Measurements from ENCODE around the gene ZNF385B.

ZNF385B gene

DNA sequence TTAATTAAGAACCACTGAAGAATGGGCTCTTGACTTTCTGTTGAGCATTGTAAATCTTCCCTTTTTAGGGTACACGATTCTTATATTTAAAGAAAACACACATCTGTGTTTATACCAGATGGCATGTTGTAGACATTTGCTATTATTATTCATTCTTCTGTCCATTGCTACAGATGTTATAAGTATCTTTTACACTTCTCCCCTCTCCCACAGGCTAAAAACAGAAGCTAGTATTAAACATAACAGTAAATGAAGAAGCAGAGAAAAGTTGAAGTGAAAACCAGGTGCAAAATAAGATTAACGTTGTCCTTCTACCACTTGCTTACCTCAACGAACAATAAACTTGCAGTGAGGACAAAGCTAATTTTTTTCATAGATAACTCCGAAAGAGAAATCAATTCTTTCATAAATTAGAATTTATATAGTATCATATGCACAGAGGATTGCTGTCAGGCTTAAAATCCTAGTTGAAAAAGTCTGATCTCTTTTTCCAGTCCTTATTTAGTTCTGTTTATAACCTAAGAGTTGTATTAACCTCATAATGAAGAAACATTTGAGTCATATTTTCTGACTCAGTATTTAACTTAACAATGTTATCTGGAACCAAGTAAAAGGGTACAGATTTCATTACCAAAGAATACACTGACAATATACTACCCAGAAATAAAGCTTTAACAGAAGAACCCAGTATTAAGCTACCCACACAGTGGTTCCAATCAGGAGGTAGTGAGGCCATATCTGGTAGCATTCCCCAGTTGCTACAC lies 16.4 kb upstream of the ZNF385B start (continued):
- TF ChIP-seq ZNF266 (tag by site-specific recombination; IDR thresholded peaks at IDR 0.05; ENCODE audit: low read depth) (no peak), ZNF10 (tag by site-specific recombination; IDR thresholded peaks at IDR 0.05) (no peak), WT1 (tag by site-specific recombination; IDR thresholded peaks at IDR 0.05) (no peak)
- TF ChIP-seq, protein P1, sequence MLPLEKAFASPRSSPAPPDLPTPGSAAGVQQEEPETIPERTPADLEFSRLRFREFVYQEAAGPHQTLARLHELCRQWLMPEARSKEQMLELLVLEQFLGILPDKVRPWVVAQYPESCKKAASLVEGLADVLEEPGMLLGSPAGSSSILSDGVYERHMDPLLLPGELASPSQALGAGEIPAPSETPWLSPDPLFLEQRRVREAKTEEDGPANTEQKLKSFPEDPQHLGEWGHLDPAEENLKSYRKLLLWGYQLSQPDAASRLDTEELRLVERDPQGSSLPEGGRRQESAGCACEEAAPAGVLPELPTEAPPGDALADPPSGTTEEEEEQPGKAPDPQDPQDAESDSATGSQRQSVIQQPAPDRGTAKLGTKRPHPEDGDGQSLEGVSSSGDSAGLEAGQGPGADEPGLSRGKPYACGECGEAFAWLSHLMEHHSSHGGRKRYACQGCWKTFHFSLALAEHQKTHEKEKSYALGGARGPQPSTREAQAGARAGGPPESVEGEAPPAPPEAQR (tag by site-specific recombination; IDR thresholded peaks at IDR 0.05), result no peak

DNA sequence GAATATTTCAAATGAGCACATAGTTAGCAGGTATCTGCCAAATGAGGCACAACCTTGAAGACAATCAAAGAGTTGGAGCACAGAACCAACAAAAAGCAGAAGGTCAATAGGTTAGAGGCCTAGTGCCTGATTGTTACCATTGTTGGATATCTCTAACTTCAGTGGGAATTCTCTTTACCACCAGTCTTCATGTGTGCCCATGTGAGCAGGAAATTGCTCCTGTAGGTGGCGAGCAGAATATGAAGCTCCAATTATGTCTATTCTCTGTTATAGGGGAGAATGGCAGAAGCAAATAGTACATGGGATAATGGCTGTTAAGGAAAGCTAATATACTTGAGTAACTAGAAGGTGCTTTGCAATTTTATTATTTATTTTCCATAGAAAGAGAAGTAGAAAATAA lies 14.9 kb upstream of the ZNF385B start:
- Histone ChIP-seq H3K36me3 (ENCODE audit: control insufficient read depth in 2 of 2, insufficient read depth in 1 of 2, low read length in 2 of 2) (no peaks in the 10 kb centered on the region), H3K4me3 (ENCODE audit: low read depth, low read length) (no peak overlapping the region), H3K9me3 (ENCODE audit: control insufficient read depth, insufficient read depth, low read depth, low read length) (no peaks in the 10 kb centered on the region), H3K4me1 (ENCODE audit: control insufficient read depth, insufficient read depth, low read length) (no peaks in the 10 kb centered on the region), H3K27ac (ENCODE audit: extremely low read depth, low read depth, low read length) (no peak overlapping the region)
- ChIA-PET POLR2A (no interaction called here), CTCF (no interaction called here)
- TF ChIP-seq, protein P2, sequence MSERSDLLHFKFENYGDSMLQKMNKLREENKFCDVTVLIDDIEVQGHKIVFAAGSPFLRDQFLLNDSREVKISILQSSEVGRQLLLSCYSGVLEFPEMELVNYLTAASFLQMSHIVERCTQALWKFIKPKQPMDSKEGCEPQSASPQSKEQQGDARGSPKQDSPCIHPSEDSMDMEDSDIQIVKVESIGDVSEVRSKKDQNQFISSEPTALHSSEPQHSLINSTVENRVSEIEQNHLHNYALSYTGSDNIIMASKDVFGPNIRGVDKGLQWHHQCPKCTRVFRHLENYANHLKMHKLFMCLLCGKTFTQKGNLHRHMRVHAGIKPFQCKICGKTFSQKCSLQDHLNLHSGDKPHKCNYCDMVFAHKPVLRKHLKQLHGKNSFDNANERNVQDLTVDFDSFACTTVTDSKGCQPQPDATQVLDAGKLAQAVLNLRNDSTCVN (tag by site-specific recombination; optimal IDR thresholded peaks at IDR 0.05), result no peak
- TF ChIP-seq KLF8 (tag by site-specific recombination; IDR thresholded peaks at IDR 0.05), result no peak
- TF ChIP-seq, protein P3, sequence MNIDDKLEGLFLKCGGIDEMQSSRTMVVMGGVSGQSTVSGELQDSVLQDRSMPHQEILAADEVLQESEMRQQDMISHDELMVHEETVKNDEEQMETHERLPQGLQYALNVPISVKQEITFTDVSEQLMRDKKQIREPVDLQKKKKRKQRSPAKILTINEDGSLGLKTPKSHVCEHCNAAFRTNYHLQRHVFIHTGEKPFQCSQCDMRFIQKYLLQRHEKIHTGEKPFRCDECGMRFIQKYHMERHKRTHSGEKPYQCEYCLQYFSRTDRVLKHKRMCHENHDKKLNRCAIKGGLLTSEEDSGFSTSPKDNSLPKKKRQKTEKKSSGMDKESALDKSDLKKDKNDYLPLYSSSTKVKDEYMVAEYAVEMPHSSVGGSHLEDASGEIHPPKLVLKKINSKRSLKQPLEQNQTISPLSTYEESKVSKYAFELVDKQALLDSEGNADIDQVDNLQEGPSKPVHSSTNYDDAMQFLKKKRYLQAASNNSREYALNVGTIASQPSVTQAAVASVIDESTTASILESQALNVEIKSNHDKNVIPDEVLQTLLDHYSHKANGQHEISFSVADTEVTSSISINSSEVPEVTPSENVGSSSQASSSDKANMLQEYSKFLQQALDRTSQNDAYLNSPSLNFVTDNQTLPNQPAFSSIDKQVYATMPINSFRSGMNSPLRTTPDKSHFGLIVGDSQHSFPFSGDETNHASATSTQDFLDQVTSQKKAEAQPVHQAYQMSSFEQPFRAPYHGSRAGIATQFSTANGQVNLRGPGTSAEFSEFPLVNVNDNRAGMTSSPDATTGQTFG (tag by site-specific recombination; IDR thresholded peaks at IDR 0.05; ENCODE audit: borderline replicate concordance), result no peak

DNA sequence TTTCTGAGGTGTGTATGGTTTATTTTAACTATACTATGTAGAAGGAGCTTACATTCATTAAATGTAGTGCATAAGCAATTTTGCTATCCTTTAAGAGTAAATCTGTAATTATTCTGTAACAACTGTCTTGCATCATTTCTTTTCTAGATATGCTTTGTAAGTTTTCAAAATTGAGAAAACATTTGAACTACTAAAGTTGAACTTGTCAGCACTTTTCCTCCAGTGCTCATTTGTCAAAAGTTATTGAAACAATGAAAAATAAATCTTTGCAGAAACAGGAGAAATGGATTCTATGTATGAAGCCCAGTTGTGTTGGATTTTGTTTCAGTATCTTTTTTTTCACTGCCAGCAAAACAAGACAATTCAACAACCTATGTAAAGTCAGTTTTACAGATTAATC lies 14.5 kb upstream of the ZNF385B start:
- no peak overlapping the region for H3K4me3 ChIP-seq (ENCODE audit: low read depth, low read length)
- no peaks in the 10 kb centered on the region for H3K4me1 ChIP-seq (ENCODE audit: control insufficient read depth, insufficient read depth, low read length)
- ChIA-PET POLR2A (no interaction called here), CTCF (interaction anchor here (0.8 kb wide), 1 partner anchor 10 kb away, joined by 4 read pairs; no protein-coding TSS in a partner anchor)
- H3K36me3 ChIP-seq (ENCODE audit: control insufficient read depth in 2 of 2, insufficient read depth in 1 of 2, low read length in 2 of 2), result no peaks in the 10 kb centered on the region
- H3K27ac ChIP-seq (ENCODE audit: extremely low read depth, low read depth, low read length), result no peak overlapping the region
- H3K9me3 ChIP-seq (ENCODE audit: control insufficient read depth, insufficient read depth, low read depth, low read length), result no peaks in the 10 kb centered on the region
- TF ChIP-seq ZNF433 (tag by site-specific recombination; IDR thresholded peaks at IDR 0.05; ENCODE audit: low read depth) (no peak), ZNF561 (tag by site-specific recombination; IDR thresholded peaks at IDR 0.05; ENCODE audit: borderline replicate concordance) (no peak), SCRT1 (tag by site-specific recombination; IDR thresholded peaks at IDR 0.05; ENCODE audit: borderline replicate concordance) (no peak), ZNF211 (tag by site-specific recombination; IDR thresholded peaks at IDR 0.05; ENCODE audit: low read depth) (no peak), ZNF791 (tag by site-specific recombination; IDR thresholded peaks at IDR 0.05) (no peak), ZNF155 (tag by site-specific recombination; IDR thresholded peaks at IDR 0.05) (no peak), ZNF776 (tag by site-specific recombination; IDR thresholded peaks at IDR 0.05; ENCODE audit: borderline replicate concordance) (no peak), HOXD13 (CRISPR knock-in tag; IDR thresholded peaks at IDR 0.05; ENCODE audit: borderline replicate concordance) (no peak), IKZF3 (tag by site-specific recombination; IDR thresholded peaks at IDR 0.05) (no peak)
- TF ChIP-seq, protein P4, sequence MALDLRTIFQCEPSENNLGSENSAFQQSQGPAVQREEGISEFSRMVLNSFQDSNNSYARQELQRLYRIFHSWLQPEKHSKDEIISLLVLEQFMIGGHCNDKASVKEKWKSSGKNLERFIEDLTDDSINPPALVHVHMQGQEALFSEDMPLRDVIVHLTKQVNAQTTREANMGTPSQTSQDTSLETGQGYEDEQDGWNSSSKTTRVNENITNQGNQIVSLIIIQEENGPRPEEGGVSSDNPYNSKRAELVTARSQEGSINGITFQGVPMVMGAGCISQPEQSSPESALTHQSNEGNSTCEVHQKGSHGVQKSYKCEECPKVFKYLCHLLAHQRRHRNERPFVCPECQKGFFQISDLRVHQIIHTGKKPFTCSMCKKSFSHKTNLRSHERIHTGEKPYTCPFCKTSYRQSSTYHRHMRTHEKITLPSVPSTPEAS (tag by site-specific recombination; IDR thresholded peaks at IDR 0.05), result no peak
- TF ChIP-seq, protein P5, sequence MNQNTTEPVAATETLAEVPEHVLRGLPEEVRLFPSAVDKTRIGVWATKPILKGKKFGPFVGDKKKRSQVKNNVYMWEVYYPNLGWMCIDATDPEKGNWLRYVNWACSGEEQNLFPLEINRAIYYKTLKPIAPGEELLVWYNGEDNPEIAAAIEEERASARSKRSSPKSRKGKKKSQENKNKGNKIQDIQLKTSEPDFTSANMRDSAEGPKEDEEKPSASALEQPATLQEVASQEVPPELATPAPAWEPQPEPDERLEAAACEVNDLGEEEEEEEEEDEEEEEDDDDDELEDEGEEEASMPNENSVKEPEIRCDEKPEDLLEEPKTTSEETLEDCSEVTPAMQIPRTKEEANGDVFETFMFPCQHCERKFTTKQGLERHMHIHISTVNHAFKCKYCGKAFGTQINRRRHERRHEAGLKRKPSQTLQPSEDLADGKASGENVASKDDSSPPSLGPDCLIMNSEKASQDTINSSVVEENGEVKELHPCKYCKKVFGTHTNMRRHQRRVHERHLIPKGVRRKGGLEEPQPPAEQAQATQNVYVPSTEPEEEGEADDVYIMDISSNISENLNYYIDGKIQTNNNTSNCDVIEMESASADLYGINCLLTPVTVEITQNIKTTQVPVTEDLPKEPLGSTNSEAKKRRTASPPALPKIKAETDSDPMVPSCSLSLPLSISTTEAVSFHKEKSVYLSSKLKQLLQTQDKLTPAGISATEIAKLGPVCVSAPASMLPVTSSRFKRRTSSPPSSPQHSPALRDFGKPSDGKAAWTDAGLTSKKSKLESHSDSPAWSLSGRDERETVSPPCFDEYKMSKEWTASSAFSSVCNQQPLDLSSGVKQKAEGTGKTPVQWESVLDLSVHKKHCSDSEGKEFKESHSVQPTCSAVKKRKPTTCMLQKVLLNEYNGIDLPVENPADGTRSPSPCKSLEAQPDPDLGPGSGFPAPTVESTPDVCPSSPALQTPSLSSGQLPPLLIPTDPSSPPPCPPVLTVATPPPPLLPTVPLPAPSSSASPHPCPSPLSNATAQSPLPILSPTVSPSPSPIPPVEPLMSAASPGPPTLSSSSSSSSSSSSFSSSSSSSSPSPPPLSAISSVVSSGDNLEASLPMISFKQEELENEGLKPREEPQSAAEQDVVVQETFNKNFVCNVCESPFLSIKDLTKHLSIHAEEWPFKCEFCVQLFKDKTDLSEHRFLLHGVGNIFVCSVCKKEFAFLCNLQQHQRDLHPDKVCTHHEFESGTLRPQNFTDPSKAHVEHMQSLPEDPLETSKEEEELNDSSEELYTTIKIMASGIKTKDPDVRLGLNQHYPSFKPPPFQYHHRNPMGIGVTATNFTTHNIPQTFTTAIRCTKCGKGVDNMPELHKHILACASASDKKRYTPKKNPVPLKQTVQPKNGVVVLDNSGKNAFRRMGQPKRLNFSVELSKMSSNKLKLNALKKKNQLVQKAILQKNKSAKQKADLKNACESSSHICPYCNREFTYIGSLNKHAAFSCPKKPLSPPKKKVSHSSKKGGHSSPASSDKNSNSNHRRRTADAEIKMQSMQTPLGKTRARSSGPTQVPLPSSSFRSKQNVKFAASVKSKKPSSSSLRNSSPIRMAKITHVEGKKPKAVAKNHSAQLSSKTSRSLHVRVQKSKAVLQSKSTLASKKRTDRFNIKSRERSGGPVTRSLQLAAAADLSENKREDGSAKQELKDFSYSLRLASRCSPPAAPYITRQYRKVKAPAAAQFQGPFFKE (tag by site-specific recombination; IDR thresholded peaks at IDR 0.05; ENCODE audit: borderline replicate concordance), result no peak
